ENCODE results near the gene KRTAP10-6. TPM values are rescaled to one million over a fixed set of nuclear protein-coding genes. Genes with fewer than 3 reads are reported as not detected.

The KRTAP10-6 gene
- total RNA-seq, 1 donor from 2014 or later = not detected

DNA sequence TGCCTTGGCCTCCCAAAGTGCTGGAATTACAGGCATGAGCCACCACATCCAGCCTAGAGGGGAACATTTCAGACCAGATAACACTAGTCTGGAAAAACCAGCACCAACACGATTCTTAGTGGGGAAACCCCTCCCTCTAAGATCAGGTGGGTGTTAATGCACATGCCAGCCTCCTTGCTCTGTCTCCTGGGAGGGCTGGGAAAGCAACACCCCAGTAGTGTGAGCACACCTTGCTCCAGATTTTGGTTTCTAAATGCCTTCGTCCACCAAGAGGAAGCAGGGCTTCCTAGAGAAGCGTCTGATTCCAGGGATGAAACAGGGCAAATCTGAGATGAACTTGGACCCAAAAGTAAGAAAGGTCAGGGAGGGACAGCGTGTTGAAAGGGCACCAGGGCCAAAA is 21.0 kb downstream of the KRTAP10-6 start:
- Mint-ChIP-seq H3K27ac (ENCODE audit: unreplicated experiment) (no peak overlapping the region), H3K27me3 (ENCODE audit: unreplicated experiment) (peaks cover 10% of the 10 kb centered on the region), H3K4me3 (ENCODE audit: unreplicated experiment) (no peak overlapping the region), H3K4me1 (ENCODE audit: low read depth, unreplicated experiment) (no peaks in the 10 kb centered on the region), H3K9me3 (ENCODE audit: unreplicated experiment) (peaks cover 29% of the 10 kb centered on the region), H3K36me3 (ENCODE audit: unreplicated experiment) (peaks cover 28% of the 10 kb centered on the region)
- TF ChIP-seq, protein P1, sequence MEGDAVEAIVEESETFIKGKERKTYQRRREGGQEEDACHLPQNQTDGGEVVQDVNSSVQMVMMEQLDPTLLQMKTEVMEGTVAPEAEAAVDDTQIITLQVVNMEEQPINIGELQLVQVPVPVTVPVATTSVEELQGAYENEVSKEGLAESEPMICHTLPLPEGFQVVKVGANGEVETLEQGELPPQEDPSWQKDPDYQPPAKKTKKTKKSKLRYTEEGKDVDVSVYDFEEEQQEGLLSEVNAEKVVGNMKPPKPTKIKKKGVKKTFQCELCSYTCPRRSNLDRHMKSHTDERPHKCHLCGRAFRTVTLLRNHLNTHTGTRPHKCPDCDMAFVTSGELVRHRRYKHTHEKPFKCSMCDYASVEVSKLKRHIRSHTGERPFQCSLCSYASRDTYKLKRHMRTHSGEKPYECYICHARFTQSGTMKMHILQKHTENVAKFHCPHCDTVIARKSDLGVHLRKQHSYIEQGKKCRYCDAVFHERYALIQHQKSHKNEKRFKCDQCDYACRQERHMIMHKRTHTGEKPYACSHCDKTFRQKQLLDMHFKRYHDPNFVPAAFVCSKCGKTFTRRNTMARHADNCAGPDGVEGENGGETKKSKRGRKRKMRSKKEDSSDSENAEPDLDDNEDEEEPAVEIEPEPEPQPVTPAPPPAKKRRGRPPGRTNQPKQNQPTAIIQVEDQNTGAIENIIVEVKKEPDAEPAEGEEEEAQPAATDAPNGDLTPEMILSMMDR (IDR thresholded peaks at IDR 0.05; ENCODE audit: partially characterized antibody, unreplicated experiment) = no peak
- DNase-seq = no peak

DNA sequence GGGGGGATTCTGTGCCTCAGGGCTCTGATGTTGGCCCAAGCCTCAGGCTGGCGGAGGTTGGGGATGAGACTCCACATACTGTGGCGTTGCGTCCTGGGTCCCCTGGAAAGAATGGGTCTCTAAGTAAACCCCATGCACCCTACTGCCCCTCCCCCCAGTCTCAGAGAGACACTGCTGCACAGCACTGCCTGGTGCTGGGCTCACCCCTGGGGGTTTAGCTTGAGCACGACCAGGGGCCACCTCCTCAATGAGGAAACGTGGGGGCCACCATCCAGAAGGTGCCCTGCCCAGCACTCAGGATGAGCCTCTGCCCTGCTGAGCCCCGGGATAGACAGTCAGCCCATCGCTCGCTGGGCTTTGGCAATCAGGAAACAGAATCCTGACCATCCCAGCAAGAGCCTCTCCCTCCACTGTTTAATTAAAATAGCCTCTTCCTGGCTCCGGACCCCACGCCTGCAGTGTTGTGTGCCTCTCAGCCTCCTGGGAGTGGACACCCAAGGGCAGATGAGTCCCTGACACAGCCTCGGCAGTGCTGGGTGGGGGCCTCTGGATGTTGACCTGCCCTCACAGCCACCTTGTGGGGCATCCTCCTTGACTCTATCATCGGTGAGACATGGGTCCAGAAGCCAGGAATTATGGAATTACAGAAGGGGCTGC is 22.3 kb downstream of the KRTAP10-6 start:
- H3K9me3 Mint-ChIP-seq (ENCODE audit: unreplicated experiment) = peaks cover 21% of the 10 kb centered on the region
- TF ChIP-seq, protein P1 (IDR thresholded peaks at IDR 0.05; ENCODE audit: partially characterized antibody, unreplicated experiment) = no peak
- peaks cover 10% of the 10 kb centered on the region for H3K27me3 Mint-ChIP-seq (ENCODE audit: unreplicated experiment)
- H3K27ac Mint-ChIP-seq (ENCODE audit: unreplicated experiment) = no peak overlapping the region
- DNase-seq = no peak
- H3K36me3 Mint-ChIP-seq (ENCODE audit: unreplicated experiment) = peaks cover 17% of the 10 kb centered on the region
- H3K4me3 Mint-ChIP-seq (ENCODE audit: unreplicated experiment) = no peak overlapping the region
- H3K4me1 Mint-ChIP-seq (ENCODE audit: low read depth, unreplicated experiment) = no peaks in the 10 kb centered on the region

DNA sequence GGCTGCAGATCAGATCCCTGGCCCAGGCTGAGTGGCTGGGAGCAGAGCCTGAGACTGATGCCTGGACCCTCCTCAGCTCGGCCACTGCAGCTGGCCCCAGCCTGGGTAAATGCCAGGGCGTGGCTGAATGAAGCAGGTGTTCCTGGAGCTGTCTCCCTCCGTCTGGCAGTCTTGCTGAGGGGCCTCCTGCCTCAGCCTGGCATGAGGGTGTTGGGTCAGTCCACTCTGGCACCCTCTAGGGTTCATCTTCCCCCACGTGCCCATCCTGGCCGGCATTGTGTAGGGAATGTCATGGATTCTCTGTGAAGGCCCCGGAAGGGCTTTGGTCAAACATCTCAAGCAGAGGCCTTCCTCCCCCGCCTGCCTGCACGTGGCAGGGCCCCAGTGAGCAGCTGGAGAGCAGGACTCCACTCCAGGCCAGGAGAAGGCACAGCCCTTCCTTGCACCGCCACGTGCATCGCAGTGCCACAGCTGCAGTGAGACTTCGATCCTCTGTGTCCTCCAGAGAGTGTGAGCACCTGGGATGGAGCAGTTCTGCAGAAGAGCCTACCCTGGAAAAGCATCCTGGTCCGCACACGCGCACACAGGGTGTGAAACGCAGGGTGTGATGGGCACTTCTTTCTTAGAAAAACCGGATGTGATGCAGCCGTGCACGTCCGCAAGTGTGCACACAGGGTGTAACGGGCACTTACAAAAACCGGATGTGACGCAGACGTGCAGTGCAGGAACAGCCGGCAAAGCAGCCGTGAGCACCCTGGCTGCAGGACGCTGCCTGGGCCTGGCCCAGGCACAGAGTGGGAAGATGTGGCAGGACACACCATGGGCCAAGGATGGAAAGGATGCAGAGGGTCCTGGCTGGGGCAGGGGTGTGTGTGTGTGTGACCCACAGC is 23.4 kb downstream of the KRTAP10-6 start:
- Mint-ChIP-seq H3K9me3 (ENCODE audit: unreplicated experiment) (peaks cover 17% of the 10 kb centered on the region), H3K36me3 (ENCODE audit: unreplicated experiment) (peaks cover 17% of the 10 kb centered on the region), H3K27me3 (ENCODE audit: unreplicated experiment) (peaks cover 7% of the 10 kb centered on the region), H3K27ac (ENCODE audit: unreplicated experiment) (no peak overlapping the region), H3K4me3 (ENCODE audit: unreplicated experiment) (no peak overlapping the region), H3K4me1 (ENCODE audit: low read depth, unreplicated experiment) (no peaks in the 10 kb centered on the region)
- DNase-seq = no peak
- TF ChIP-seq, protein P1 (IDR thresholded peaks at IDR 0.05; ENCODE audit: partially characterized antibody, unreplicated experiment) = no peak

DNA sequence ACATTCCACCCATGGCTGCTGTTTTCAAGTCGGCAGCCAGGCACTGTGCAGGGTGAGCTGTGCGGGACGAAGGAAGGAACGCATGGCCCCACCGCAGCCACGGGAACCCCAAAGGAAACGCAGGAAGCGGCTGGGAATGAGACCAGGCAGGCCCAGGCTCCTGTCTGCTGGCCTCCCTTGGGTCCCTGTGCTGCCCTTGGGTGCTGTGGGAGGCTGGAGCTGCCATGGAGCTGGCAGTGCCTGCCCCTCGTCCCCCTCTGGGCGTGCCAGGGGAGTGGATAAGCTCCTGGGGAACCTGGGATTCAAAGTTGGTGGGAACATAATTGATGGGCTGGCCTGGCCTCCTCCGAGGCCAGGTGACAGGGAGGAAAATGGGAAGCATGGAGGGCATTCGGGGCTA is 24.0 kb downstream of the KRTAP10-6 start:
- Mint-ChIP-seq H3K27ac (ENCODE audit: unreplicated experiment) (no peak overlapping the region), H3K4me3 (ENCODE audit: unreplicated experiment) (no peak overlapping the region), H3K4me1 (ENCODE audit: low read depth, unreplicated experiment) (no peaks in the 10 kb centered on the region), H3K9me3 (ENCODE audit: unreplicated experiment) (peaks cover 17% of the 10 kb centered on the region), H3K27me3 (ENCODE audit: unreplicated experiment) (peaks cover 7% of the 10 kb centered on the region), H3K36me3 (ENCODE audit: unreplicated experiment) (peaks cover 17% of the 10 kb centered on the region)
- no peak for DNase-seq
- TF ChIP-seq, protein P1 (IDR thresholded peaks at IDR 0.05; ENCODE audit: partially characterized antibody, unreplicated experiment) = no peak

Measured in glutamatergic neuron (in vitro differentiated cells).